NOMO-1 (cell line): ENCODE data around the gene RGS7.
"Not testable (repeated sequence)": the region's sequence is repeated elsewhere in the genome, so short reads cannot be mapped to it uniquely, and the experiment has no call there.

Experiments
- DNase-seq, 2 experiments: peaks; one replicate each; lab custom pipeline; 2025; ENCODE audit not compliant: unreplicated experiment in 2 of 2; lab: John Stamatoyannopoulos, UW

Gene RGS7

DNA sequence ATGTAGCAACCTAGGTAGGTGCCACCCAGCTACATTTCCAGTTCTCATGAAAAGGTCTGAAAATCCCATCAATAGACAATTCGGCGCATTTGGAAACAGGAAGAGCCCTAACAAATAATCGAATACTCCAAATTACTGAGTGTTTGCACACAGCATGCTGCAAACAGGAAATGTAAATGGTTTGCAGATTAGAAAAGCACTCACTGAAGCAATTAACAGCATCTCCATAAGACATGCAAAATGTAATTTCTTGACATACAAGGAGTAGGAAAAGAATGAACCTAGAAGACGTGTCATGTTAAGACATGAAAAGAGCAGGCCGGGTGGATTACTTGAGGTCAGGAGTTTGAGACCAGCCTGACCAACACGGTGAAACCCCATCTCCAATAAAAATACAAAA is 598.2 kb downstream of the RGS7 start:
- not testable (repeated sequence) for DNase-seq

DNA sequence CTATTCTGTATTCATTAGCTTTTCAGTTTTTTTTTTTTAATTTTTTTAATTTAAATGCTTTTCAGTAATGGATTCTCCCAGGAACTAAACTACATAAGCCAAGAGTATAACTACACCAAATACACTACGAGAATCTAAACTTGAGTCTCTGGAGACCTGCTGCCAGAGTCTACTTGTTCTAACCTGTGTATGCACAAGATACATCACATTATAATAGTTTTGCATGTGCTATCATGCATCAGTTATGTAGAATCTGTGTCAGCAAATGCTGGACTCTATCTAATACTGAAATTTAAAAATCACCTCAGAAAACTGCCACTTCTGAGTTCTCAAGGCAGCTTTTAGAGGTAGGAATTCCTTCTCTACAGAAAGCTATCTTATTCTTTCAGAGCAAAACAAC is 598.7 kb downstream of the RGS7 start:
- no peak for DNase-seq

DNA sequence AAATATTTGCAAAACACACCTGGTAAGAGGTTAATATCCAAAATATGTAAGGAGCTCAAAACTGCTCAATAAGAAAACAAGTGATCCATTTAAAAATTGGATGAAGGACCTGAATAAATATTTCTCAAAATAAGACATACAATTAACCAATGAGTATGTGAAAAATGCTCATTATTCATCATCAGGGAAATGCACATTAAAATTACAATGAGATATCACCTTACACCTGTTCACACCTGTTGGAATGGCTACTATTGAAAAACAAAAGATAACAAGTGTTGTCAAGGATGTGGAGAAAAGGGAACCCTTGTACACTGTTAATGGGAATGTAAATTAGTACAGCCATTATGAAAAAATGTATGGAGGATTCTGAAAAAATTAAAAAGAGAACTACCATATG is 609.1 kb downstream of the RGS7 start:
- DNase-seq: no peak

DNA sequence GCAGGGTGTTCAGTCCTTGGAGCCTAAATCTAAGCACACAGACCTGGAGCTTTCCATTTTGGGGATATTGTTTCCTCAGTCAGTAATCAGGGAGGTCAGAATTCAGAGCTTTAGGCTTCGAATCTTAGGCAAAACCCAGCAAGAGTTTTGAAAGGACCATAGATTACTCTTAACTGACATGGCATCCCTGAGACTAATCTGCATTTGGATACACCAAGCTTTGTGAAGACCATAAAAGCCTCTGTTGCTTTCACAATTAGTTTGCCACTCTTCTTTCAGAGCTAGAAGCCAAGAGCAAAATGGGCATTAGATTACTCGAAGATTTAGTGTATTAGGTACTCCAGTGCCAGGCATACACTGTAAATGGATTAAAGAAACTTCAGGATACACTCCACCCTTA is 613.3 kb downstream of the RGS7 start:
- no peak for DNase-seq

DNA sequence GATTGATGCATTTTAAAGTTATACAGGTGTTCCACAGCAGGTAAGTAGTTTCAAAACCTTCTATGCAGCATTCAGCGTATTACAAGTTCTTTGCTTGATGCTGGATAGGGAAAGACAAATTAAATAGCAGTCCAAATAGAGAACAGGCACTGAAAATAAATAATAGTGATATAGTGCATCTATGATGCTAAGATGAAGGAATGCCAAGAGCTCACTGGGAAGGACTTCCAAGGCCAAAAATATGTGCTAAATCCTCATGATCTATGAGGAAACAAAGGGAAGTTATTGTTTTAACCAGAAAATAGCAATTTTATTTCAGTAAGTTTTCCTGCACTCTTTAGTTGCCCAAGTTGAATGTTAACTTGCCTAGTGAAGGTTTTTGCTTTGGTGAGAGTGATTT is 617.3 kb downstream of the RGS7 start:
- DNase-seq: no peak

DNA sequence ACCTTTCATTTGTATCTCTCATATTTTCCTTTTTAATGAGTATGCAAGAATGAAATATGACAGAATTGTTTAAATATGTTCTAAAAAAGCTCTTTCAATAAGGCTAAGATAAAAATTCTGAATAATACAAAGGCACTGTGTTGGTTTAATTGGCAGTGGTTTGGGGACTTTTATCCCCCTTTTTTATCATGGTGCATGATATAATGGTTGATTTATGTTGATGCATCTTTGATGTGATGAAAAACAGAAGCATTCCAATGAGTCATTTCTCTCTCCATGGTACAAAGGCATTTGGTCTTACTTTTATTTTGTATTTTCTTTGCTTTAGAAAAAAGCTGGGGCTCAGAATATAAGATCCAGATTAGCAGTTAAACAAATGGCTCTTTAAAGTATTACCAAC is 617.9 kb downstream of the RGS7 start:
- no peak for DNase-seq

DNA sequence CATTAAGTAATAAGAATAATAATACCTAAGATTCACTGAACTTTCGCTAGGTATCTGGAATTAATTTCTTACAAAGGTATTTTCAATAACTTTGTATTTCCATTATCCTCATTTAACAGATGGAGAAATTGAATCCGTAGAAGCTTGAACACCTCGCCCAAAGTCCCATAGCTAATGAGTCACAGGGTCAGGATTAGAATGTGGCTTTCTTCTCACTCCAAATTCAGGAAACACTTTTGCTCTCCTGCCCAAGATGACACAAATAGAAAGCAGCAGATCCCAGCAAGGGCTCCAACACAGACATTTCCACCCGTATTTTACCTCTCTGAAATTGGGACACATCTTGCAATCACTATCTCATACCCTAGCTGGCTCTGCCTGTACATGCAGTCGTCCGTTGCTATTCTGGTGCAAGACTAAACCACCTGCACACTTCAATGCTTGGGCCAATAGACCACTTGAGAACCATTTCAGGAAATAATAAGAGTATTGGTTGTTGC is 619.2 kb downstream of the RGS7 start:
- DNase-seq: no peak

DNA sequence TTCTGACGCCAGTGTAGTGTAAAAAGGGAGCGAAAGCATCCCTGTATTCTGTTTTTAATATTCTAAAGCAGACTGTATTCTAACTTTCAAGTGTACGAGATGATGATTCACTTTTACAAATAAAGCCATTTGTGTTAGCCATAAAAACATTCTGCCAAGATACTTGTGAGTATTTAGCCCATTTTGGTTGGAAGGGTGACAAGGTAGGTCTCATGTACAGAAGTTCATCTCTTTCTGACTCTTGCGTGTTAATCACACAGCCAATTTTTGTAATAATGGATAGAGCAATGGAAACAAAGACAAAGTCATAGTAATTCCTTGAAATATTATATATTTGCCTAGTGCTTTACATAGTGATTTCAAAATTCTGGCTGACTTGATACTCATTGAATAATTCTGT is 619.7 kb downstream of the RGS7 start:
- no peak for DNase-seq

DNA sequence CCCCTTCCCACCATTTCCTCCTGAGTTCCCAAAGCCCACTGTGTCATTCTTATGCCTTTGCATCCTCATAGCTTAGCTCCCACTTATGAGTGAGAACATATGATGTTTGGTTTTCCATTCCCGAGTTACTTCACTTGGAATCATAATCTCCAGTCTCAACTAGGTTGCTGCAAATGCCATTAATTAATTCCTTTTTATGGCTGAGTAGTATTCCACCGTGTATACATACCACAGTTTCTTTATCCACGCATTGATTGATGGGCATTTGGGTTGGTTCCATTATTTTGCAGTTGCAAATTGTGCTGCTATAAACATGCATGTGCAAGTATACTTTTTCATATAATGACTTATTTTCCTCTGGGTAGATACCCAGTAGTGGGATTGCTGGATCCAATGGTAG is 622.3 kb downstream of the RGS7 start:
- DNase-seq: not testable (repeated sequence)

DNA sequence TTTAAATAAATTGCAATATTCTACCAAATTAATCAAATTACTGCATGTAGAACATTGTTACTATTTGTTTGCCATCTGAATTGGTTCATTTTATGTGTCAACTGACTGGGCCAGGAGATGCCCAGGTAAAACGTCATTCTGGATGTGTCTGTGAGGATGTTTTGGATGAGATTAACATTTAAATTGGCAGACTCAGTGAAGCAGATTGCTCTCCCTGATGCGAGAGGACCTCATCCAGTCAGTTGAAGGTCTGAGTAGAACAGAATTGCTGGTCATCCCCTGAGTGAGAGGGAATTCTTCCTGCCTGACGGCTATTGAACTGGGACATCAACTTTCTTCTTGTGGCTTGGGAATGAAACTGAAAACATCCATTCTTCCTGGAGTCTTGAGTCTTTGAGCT is 623.0 kb downstream of the RGS7 start:
- no peak for DNase-seq

DNA sequence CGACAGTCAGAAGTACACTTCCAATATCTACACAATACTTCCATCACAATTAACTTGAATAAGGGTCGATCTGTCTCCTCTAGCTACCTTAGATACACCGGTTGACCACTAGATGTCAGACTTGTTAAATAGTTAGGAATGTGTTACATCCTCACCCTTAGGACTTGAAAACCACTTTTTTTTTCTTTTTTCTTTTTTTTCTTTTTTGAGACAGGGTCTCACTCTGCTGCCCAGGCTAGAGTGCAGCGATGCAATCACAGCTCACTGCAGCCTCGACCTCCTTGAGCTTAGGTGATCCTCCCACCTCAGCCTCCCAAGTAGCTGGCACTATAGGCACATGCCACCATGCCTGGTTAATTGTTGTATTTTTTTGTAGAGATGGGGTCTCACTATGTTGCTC is 624.6 kb downstream of the RGS7 start:
- peak in 1 of 2 experiments; percentile 25 for DNase-seq
